HG02938 (cell line): Measurements from ENCODE around the gene CARS1.

Experiments
- ATAC-seq: cut with Tn5 transposase; IDR thresholded peaks from one replicate; pipeline ENCODE4 v1.9.1; 2021; ENCODE audit warnings: mild to moderate bottlenecking, moderate library complexity; ENCODE audit not compliant: unreplicated experiment

The CARS1 gene

DNA sequence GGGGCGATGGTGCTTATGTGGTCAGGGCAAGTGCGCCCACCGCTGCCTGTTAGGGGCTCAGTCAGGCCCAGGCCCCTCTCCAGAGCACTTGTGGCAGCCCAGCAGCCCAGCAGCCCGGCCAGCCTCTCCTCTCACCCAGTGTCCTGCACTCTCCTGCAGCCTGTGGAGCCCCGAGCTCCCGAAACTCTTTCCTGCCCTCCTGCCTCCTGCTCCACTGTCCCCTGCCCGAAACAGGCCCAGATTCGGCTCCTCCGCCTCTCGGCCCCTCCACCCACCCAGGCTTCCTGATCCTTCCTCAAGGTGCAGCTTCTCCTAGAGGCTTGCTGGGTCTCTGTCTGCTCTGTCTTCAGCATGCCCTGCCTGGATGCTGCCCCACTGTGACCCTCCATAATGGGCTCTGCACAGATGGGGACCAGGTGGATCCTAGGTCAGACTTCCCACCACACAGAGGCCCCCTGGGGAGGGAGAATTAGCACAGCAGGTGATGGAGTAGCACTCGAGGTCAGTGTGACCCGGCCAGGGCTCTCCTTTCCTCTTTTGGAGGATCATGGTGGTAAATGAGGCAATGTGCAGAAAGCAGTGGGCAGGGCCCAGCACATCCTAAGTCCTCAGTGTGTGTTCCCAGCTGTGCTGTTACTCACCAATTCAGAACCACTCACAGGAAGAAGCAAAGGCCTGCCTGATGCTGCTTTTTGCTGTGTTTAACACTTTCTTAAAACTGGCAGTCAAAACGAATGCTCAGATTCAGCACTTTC is 46.5 kb downstream of the CARS1 start:
- no peak for ATAC-seq

DNA sequence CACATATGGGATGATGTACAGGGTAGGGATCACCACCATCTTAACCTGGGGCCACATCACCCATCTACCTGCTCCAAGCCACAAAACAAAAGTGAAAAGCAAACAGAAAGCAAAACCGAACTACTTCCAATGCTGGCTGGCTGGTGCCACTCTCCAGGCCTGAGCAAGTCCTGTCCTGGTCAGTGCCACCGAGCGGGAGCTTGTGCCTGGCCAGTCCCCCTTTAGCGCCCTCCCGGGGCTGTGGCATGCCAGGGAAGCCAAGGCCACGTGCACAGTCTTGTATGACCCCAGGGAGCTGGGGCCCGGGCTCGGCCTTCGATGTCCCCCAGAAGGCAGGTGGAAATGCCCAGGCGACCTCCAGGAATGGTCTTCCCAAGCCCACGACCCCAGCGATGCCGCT is 47.2 kb downstream of the CARS1 start:
- ATAC-seq, result no peak

DNA sequence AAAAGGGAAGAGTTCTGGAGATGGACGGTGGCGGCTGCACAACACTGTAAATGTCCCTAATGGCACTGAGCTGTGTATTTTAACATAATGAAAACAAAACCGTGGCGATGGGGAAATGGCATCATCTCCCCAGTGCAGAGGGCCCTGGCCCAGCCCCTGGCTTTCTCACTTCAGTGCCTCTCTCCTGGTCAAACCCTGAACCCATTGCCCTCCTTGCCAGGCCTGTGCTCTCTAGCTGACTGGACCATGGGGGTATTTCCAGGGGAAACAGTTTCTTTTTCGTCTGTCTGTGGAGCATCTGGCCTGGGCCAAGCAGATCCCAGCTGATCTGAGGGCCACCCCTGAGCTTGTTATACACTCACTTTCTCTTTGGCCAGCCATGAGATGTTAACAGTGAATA is 47.7 kb downstream of the CARS1 start:
- no peak for ATAC-seq

DNA sequence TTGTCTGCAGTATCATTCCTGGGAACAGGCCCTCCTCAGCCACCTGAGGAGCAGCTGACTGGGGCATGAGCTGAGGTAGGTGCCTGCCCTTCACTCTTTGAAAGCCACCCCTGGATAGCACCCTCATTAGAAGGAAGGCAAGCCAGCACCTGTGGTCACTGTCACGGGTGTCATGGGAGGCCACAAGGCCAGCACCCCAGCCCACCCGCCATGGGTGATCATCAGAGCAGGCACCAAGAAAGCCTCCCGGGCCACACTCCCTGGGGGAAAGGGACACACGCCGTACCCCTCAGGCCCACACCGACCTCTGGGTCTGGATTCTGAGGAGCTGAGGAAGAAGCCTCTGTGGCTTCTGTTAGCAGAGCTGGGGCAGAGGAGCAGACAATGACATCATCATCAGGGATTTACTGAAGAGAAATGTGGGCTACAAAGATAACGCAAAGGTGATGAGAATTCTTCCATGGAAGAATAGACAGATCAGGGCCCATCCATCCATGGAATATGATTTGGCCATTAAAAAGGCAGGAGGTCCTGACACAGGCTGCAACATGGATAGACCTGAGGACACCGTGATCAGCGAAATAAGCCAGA is 48.4 kb downstream of the CARS1 start:
- no peak for ATAC-seq

DNA sequence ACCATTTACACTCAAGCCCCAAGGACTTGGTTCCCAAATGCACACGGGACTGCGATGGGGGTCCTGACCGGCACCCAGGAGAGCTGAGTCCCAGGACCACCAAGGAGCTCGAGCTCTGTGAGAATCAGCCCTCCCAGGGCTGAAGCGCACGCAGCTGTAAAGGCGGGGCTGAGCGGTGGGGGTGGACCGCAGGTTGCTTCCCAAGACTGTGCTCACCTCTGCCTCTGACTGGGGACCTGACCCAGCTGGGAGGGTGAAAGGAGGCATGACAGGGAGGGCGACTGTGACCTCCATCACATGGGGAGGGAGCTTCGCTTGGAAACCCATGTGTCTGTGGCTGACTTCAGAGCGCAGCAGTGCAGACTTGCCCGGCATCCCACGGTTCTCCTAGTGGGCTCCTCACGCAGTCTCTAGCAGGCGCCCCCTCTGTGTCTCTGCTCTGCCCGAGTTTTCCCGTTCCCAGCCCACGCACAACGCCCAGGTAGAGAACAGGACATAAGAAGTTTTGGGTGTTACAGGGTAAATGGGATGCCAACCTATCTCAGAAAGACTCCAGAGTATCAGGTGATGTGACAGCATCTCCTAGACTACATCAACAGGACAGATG is 49.7 kb downstream of the CARS1 start:
- no peak for ATAC-seq

DNA sequence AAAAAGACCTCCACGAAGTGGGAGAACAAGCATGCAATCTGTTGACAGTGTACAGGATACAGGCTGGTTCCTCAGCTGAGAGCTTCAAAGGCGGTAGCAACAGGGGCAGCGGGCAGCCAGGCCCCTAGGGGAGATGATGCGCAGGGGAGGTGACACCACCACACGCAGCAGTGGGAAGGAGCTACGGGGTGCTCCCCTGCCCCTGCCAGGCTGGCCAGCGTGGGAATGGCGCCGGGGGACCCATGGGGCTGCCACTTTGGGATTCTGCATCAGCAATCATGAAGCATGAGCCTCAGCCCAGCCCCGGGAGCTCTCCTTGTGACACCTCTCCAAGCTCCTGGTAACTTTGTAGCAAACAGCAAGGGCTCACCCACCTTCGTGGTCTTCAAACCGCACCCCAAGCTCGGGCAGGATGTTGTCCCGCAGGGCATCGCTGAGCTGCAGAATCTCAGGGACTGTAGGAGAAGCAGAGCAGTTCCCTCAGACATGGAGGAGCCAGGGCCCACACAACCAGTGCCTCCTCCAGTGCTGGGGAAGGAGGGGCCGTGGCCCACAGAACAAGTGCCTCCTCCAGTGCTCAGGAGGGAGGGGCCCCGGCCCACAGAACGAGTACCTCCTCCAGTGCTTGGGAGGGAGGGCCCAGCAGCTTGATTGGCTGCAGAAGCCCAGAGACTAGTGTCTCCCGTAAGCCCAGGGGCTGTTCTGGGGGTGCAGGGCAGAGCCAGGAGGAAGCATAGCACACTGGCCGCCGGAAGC is 50.5 kb downstream of the CARS1 start:
- ATAC-seq, result no peak

DNA sequence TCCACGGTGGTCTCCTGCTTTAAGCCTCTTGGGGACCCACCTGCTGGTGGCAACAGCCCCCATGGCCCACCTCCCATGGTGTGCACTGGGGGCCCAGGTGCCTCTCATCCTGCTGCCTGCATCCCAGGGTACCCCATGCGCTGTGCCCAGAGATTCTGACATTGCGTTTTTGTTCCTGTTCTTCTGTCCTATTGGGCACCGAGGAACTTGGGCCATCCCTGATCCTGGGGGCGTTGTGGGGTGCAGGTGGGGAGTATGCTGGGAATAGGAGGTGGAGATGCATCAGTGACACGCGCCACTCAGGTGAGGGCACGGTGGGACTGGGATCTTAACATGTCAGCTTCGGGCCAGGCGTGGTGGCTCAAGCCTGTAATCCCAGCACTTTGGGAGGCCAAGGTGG is 52.7 kb downstream of the CARS1 start:
- no peak for ATAC-seq

DNA sequence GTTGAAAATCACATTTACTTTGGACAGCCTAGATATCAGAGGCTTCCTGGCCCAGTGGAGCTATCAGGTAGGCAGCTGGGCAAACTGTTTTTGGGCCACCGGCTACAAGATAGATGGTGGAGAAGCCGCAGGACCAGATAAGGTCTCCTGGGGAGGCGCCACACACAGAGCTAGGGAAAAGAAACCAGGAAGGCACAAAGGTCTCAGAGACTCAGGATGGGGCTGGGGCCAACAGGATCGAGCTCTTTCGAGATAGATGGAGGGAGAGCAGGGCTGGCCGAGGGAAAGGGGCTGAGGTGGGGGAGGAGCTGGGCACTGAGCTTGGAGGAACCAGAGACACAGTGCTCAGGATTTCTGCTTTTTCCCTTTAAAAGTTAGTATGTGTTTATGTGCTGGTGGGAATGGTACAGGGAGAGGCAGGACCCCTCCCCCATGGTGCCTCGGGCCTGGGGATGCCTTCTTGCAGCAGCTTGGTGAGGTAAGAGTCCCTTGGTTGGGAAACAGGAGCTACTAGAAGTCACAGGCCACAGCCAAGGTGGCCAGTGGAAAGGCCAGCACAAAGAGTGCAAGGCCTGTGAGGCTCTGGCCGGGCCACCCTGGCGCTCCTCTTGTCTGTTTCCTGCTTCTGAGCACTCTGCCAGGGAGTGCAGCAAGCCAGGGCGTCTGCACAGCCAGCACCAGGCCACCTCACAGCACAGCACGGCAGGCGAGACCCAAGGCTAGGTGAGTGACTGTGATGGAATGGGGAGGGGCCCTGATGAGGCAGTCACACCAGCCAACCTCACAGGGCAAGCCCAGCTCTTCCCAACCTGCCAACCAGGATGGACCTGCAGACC is 53.6 kb downstream of the CARS1 start:
- no peak for ATAC-seq

DNA sequence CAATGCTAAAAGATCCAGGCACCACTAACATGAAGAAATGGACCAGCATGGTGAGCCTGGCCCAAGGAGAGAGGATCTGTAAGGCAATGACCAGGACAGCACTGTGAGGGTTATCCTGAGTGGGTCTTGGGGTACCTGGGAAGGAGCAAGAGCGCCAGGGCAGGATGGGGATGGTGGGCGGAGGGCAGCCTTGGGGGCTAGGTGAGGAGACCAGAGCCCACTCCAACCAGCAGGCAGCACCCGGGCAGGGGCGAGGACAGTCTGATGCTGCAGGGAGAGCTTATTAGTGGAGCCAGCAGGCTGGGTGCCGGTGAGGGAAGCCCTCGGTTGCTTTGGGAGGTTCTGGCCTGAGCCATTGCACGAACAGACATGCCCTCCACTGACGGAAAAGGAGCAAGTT is 54.4 kb downstream of the CARS1 start:
- no peak for ATAC-seq

DNA sequence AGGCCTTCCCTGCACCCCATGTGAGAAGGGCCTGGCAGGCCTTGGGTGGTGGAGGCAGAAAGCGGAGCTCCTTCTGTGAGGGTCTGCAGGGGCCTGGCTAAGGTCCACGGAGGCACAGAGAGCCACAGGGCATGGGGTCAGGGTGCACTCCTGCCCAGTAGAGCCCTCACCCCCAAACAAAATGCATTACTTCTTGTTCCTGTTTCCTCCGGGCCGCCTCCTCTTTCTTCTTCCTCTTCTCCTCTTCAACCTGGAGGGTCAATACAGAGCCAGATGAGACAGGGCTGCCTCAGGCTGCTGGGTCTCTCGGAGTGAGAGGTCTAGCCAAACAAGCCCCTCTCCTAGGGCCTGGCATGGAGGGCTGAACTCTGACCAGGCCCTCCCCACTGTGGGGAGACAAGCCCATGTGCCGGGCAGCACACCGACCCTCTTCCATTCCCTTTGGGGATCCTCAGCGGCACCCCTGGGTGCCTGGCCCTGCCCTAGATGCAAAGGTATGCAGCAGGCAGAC is 54.8 kb downstream of the CARS1 start:
- no peak for ATAC-seq

DNA sequence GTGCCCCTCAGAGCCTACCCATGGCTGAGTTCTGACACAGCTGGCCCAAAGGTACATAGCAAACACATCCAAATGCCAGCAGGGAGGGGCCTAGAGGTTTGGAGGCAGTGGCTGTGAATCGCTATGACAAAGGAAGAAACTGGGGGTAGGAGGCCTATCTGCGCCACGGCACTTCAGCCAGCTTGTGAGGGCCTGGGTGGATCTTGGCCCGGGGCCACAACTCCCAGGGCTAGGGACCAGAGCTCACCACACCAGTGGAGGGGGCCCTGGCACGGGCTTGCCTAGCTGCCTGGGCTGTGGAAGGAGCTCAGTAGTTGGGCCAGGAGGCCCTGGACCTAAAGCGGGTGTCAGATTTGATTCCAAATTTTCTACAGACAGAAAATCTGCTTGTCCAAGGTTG is 55.7 kb downstream of the CARS1 start:
- ATAC-seq, result no peak

DNA sequence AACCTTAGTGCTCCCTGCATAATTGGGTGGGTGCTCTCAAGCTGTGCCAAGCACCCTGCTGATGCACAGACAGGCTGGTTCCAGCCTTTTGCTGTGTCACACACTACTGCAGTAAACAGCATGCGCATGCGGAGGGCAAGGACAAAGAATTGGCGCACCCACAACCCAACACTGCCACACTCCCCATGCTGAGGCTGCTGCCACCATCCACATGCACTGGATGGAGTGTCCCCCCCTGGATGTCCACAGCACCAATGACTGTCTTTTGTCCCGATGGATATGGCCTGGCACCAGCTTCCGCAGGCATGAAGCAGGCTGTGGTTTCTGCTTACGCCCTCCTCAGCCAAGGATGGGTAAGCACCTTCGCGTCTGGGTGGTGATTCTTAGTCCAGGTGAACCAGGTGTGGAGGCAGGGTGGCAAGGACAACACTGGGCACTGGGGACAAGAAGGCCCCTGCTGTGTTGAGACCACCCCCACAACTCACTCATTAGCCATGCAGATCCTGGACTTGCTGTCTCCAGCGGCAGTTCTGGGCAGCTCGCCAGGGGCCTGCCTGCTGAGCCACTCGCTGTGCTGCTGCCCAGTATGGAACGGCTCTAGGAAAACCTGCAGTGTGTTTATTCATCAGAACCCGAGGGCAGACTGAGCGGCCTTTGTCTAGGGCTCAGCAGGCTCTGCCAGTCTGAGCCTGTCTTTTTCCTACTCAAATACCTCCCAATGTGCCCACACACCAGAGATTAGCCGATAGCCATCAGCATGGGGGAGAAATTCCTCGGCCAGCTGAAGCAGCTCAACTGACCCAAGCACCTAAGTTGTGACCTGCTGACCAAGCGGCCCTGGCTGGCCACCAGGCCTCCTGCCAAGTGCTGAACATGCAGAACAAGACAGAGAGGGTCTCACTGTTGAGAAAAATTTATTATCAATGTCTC is 56.9 kb downstream of the CARS1 start:
- ATAC-seq, result no peak

DNA sequence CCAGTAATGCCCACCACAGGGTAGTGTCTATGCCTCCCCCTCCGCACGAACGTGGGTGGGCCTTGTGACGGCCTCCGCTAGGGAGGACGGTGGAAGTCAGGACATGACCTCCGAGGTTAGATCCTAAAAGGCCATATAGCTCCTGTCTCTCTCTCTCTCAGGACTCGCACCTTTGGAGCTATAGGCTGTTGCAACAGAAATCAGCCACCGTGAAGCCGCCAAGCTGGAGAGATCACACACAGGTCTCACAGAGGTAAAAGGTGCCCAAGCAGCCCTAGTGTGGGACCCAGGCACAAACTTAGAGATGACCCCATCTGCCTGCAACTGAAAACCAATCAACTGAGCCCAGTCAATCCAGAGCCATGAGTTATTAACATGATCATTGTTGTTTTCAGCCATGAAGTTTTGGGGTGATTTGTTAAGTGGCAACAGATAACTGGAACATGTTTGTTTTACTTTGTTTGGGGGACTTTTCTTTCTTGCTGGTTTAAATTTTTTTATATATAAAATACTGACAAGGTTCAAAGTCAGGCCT is 57.7 kb downstream of the CARS1 start:
- ATAC-seq, result no peak

DNA sequence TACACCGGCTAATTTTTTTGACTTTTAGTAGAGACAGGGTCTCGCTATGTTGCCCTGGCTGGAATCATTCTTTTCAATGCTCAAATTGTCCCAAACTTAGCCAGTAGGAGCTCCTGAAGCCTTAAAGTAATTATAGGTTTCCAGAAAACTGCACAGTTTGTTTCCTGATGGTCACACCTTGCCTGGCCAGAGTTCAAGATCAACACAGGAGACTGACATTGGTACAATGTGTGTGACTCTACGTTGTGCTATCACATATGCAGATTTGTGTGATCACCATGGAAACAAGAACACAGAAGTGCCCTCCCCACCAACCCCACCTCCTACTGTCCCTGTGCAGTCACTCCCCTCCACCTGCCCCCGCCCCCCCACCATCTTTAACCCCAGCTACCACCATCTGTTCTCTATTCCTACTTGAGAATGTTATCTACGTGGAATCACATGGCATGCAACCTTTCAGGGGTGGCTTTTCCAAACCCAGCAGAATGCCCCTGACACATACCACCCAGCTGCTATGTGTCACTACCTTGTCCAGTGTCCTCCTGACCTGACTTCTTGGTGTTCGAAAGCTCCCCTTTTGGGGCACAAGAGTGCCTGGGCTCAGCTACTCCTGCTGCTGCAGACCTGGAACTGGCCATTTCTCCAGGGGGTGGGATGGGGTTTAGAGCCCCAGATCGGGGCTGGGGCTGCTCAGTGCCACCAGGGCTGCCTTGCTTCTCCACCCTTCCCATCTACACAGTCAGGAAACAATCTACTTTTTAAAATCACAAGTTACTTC is 59.0 kb downstream of the CARS1 start:
- no peak for ATAC-seq

DNA sequence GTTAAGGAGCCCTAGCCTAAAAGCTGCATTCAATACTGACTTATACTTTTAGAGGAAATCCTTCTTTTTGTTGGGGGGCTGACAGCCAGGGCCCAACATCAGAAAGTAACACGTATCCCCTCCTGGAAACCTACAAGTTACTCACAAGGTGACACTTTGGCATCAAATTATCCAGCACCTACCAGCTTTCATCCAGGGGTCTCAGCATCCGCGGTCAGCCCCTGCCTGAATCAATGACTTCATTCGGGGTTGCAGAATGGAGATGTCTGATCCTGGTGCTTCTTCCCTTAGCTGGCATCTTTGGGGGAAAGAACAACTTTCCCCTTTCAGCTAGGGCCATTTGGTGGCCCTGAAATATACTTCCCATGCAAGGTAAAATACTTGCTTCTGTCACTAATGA is 59.8 kb downstream of the CARS1 start:
- no peak for ATAC-seq

DNA sequence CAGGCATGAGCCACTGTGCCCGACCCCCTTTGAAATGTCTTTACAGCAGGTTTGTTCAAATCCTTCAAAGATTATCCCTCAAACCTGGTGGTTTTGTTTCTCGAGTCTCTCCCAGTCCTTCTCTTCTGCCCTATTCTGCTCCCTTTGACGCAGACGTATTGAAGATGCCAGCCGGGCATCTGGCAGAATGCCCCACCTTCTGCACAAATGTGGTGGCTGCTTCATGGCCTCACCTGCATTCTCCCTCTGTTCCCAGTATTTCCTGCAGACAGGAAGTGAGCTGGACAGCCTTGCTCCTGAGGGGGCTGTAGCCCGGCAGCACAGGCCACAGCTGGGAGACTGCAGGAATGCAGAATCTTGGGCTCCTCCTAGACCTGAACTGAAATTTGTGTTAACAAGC is 60.2 kb downstream of the CARS1 start:
- no peak for ATAC-seq

DNA sequence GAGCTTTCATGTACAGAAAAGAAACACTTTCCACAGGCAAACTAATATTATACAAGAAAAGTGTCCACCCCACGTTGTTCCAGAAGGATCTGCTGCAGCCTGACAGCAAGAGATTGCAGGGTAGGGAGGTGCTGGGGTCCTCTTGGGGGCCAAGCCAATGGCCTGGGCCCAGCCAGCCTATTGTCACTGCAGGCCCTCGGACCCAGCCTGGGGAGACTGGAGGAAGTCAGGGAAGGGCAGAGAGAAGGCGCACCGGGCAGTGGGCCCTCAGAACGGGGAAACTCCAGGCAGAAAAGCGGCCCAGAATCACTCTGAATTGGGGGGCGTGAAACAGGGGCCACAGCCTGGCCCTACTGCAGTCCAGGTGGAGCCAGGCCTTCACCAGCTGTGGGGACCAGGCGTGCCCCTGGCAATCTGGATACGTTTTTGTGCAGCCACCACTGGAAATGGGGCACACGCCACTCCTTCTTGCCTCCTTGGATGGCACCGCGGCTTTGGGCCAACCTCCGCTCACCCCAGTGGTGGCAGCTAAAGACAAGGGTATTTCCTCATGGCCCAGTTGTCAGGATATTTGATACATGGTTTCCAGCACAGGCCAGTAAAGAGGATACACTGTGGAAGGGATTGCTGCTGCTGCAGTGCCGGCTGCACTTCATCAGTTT is 61.2 kb downstream of the CARS1 start:
- ATAC-seq, result no peak

DNA sequence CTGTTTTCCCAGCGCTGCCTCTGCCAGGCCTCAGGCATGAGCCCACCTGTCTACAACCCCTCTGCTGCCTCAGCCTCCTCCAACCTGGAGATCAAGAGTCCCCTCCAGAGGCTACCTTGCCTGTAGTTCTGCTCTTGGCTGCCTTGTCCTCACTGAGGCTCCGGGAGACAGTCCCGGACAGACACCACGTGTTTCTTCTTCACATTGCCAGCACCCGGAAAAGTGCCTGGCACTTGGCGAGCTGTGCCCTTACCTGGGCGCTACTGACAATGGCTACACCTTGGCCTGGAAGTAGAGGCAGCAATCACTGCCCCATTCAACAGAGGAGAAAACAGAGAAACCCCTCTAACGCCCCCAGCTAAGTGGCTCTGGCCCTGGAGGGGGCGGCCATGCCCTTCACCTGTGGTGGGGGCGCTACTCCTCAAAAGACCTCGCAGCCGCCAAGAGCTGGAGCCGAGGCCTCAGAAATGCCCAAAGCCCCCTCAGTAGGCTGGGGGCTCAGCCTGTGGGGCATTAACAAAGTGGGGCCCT is 62.1 kb downstream of the CARS1 start:
- no peak for ATAC-seq
